ENCODE data around the gene MYL6B.

GRCh38 chr12:56190695-56191155 is 38.3 kb downstream of the MYL6B start:
- TF ChIP-seq CTCF (IDR thresholded peaks at IDR 0.05) (no peak), EZH2 (IDR thresholded peaks at IDR 0.05) (no peak)
